Activated naive CD4-positive, alpha-beta T cell treated with anti-CD3 and anti-CD28 coated beads for 36 hours (primary cell): Measurements from ENCODE around the gene PHKB. TPM values are rescaled to one million over a fixed set of nuclear protein-coding genes. Genes with fewer than 3 reads are reported as not detected.
"Not testable (repeated sequence)": the region's sequence is repeated elsewhere in the genome, so short reads cannot be mapped to it uniquely, and the experiment has no call there.

Experiments
- CTCF ChIA-PET: fragments of 350-600 bp; sonication (Branson Sonifier 250); formaldehyde crosslinking; loops from one replicate; lab custom pipeline; 2021; ENCODE audit warnings: antibody characterized with exemption; lab: Charles Lee
- DNase-seq: peaks from one replicate; pipeline ENCODE4 v3.0.0-alpha.2; 2020
- H3K27ac Mint-ChIP-seq: one replicate; pipeline ENCODE4 v1.8.0; 2021; ENCODE audit warnings: mild to moderate bottlenecking, mixed read lengths
- H3K27me3 Mint-ChIP-seq: one replicate; pipeline ENCODE4 v1.8.0; 2021; ENCODE audit warnings: low read depth, mixed read lengths
- H3K36me3 Mint-ChIP-seq: one replicate; pipeline ENCODE4 v1.8.0; 2021; ENCODE audit warnings: low read depth, mixed read lengths
- H3K4me1 Mint-ChIP-seq: one replicate; pipeline ENCODE4 v1.8.0; 2021; ENCODE audit warnings: low read depth, mixed read lengths
- H3K4me3 Mint-ChIP-seq: one replicate; pipeline ENCODE4 v1.8.0; 2021; ENCODE audit warnings: mild to moderate bottlenecking, moderate library complexity, mixed read lengths
- H3K9me3 Mint-ChIP-seq: one replicate; pipeline ENCODE4 v1.8.0; 2021; ENCODE audit warnings: mixed read lengths
- intact Hi-C: fragments of 100-400 bp; cut with micrococcal nuclease; formaldehyde crosslinking; loops from one replicate; pipeline ENCODE4 v1.15.1; 2023
- total RNA-seq, 2 experiments: library from RNA; stranded (reverse); gene quantifications; one replicate each; pipeline ENCODE4 v1.2.3, GENCODE V29; 2021

PHKB gene
- total RNA-seq, 2 experiments from 2014 or later: 22.5 to 25.3 TPM

- H3K4me1 Mint-ChIP-seq: peaks cover 42% of the 10 kb centered on the region
- peaks cover 25% of the 10 kb centered on the region for H3K36me3 Mint-ChIP-seq
- no peak overlapping the region for H3K4me3 Mint-ChIP-seq
- no peak overlapping the region for H3K27ac Mint-ChIP-seq
- H3K9me3 Mint-ChIP-seq: no peaks in the 10 kb centered on the region
- H3K27me3 Mint-ChIP-seq: no peaks in the 10 kb centered on the region
- intact Hi-C loops: no loop called here
- CTCF ChIA-PET: no interaction called here
- no peak for DNase-seq
Measured at GRCh38 chr16:47458331-47458730, 2.8 kb upstream of the PHKB start.

- peaks cover 52% of the 10 kb centered on the region for H3K4me1 Mint-ChIP-seq
- peak overlapping the region; percentile 92 for H3K4me3 Mint-ChIP-seq
- H3K27ac Mint-ChIP-seq: peak overlapping the region; percentile 88
- peaks cover 17% of the 10 kb centered on the region for H3K36me3 Mint-ChIP-seq
- no peak for DNase-seq
- no peaks in the 10 kb centered on the region for H3K9me3 Mint-ChIP-seq
- H3K27me3 Mint-ChIP-seq: no peaks in the 10 kb centered on the region
- CTCF ChIA-PET: interaction anchor here (1.4 kb wide), 1 partner anchor 9 kb away, joined by 3 read pairs; no protein-coding TSS in a partner anchor
- intact Hi-C loops: loop anchor here (2.0 to 10.0 kb wide), 5 partner anchors 415 to 1173 kb away; partner anchors contain the start of genes DNAJA2, ORC6 and VPS35
Measured at GRCh38 chr16:47459603-47460002, 1.5 kb upstream of the PHKB start.

GRCh38 chr16:47460359-47460710 is 796 bp upstream of the PHKB start:
- CTCF ChIA-PET: interaction anchor here (1.4 kb wide), 1 partner anchor 10 kb away, joined by 3 read pairs; no protein-coding TSS in a partner anchor
- H3K27ac Mint-ChIP-seq: peak overlapping the region; percentile 88
- no peak for DNase-seq
- H3K36me3 Mint-ChIP-seq: peaks cover 13% of the 10 kb centered on the region
- no peaks in the 10 kb centered on the region for H3K27me3 Mint-ChIP-seq
- intact Hi-C loops: loop anchor here (2.0 to 10.0 kb wide), 5 partner anchors 416 to 1172 kb away; partner anchors contain the start of genes DNAJA2, ORC6 and VPS35
- H3K4me3 Mint-ChIP-seq: peak overlapping the region; percentile 92
- H3K9me3 Mint-ChIP-seq: no peaks in the 10 kb centered on the region
- H3K4me1 Mint-ChIP-seq: peaks cover 53% of the 10 kb centered on the region

GRCh38 chr16:47461598-47462266 is 601 bp downstream of the PHKB start:
- Mint-ChIP-seq H3K27ac (peak overlapping the region; percentile 88), H3K36me3 (peaks cover 10% of the 10 kb centered on the region), H3K27me3 (no peaks in the 10 kb centered on the region), H3K9me3 (no peaks in the 10 kb centered on the region), H3K4me1 (peaks cover 57% of the 10 kb centered on the region), H3K4me3 (peak overlapping the region; percentile 92)
- peak; percentile 26 for DNase-seq
- CTCF ChIA-PET: interaction anchor here (1.0 to 1.2 kb wide), 3 partner anchors 14 to 424 kb away, joined by 3 read pairs; partner anchors contain the start of gene NETO2
- intact Hi-C loops: loop anchor here (1.0 to 10.0 kb wide), 8 partner anchors 113 to 1171 kb away; partner anchors contain the start of genes DNAJA2, ORC6 and VPS35

- Mint-ChIP-seq H3K27ac (no peak overlapping the region), H3K9me3 (no peaks in the 10 kb centered on the region), H3K4me1 (peaks cover 49% of the 10 kb centered on the region), H3K27me3 (no peaks in the 10 kb centered on the region), H3K36me3 (peaks cover 4% of the 10 kb centered on the region), H3K4me3 (no peak overlapping the region)
- intact Hi-C loops: loop anchor here (5.0 to 10.0 kb wide), 3 partner anchors 419 to 1168 kb away; partner anchors contain the start of genes ORC6 and VPS35
- no peak for DNase-seq
- CTCF ChIA-PET: interaction anchor here (0.6 kb wide), 1 partner anchor 10 kb away, joined by 3 read pairs; no protein-coding TSS in a partner anchor
Measured at GRCh38 chr16:47463771-47464624, 2.9 kb downstream of the PHKB start.

- Mint-ChIP-seq H3K9me3 (no peaks in the 10 kb centered on the region), H3K27ac (no peak overlapping the region), H3K4me3 (no peak overlapping the region), H3K27me3 (no peaks in the 10 kb centered on the region), H3K4me1 (peaks cover 36% of the 10 kb centered on the region), H3K36me3 (peaks cover 3% of the 10 kb centered on the region)
- CTCF ChIA-PET: no interaction called here
- DNase-seq: no peak
- intact Hi-C loops: loop anchor here (10.0 kb wide), 2 partner anchors 421 to 781 kb away; partner anchors contain the start of genes ORC6 and VPS35
Measured at GRCh38 chr16:47465919-47466630, 4.9 kb downstream of the PHKB start.

GRCh38 chr16:47467501-47467900 is 6.4 kb downstream of the PHKB start:
- CTCF ChIA-PET: interaction anchor here (0.9 kb wide), 1 partner anchor 91 kb away, joined by 3 read pairs; no protein-coding TSS in a partner anchor
- peaks cover 29% of the 10 kb centered on the region for H3K4me1 Mint-ChIP-seq
- H3K4me3 Mint-ChIP-seq: no peak overlapping the region
- no peaks in the 10 kb centered on the region for H3K27me3 Mint-ChIP-seq
- no peak for DNase-seq
- intact Hi-C loops: loop anchor here (10.0 kb wide), 2 partner anchors 423 to 783 kb away; partner anchors contain the start of genes ORC6 and VPS35
- no peak overlapping the region for H3K27ac Mint-ChIP-seq
- H3K9me3 Mint-ChIP-seq: no peaks in the 10 kb centered on the region
- peaks cover 6% of the 10 kb centered on the region for H3K36me3 Mint-ChIP-seq

- CTCF ChIA-PET: interaction anchor here (1.1 to 1.6 kb wide), 2 partner anchors 31 to 414 kb away, joined by 3 read pairs; no protein-coding TSS in a partner anchor
- intact Hi-C loops: loop anchor here (10.0 kb wide), 2 partner anchors 423 to 783 kb away; partner anchors contain the start of genes ORC6 and VPS35
- H3K27me3 Mint-ChIP-seq, H3K36me3 Mint-ChIP-seq, H3K4me3 Mint-ChIP-seq, DNase-seq, H3K27ac Mint-ChIP-seq, H3K9me3 Mint-ChIP-seq: not testable (repeated sequence)
- H3K4me1 Mint-ChIP-seq: peaks cover 23% of the 10 kb centered on the region
Measured at GRCh38 chr16:47468070-47468689, 7.0 kb downstream of the PHKB start.

GRCh38 chr16:47469227-47469626 is 8.1 kb downstream of the PHKB start:
- Mint-ChIP-seq H3K9me3 (no peaks in the 10 kb centered on the region), H3K27ac (no peak overlapping the region), H3K36me3 (peaks cover 6% of the 10 kb centered on the region), H3K27me3 (no peaks in the 10 kb centered on the region), H3K4me1 (peaks cover 15% of the 10 kb centered on the region), H3K4me3 (no peak overlapping the region)
- DNase-seq: no peak
- intact Hi-C loops: loop anchor here (10.0 kb wide), 2 partner anchors 424 to 784 kb away; partner anchors contain the start of genes ORC6 and VPS35
- CTCF ChIA-PET: interaction anchor here (1.1 to 1.6 kb wide), 2 partner anchors 32 to 415 kb away, joined by 3 read pairs; no protein-coding TSS in a partner anchor

- no peaks in the 10 kb centered on the region for H3K27me3 Mint-ChIP-seq
- intact Hi-C loops: no loop called here
- no peaks in the 10 kb centered on the region for H3K9me3 Mint-ChIP-seq
- H3K36me3 Mint-ChIP-seq: peaks cover 6% of the 10 kb centered on the region
- peaks cover 10% of the 10 kb centered on the region for H3K4me1 Mint-ChIP-seq
- CTCF ChIA-PET: no interaction called here
- DNase-seq: no peak
- no peak overlapping the region for H3K27ac Mint-ChIP-seq
- H3K4me3 Mint-ChIP-seq: no peak overlapping the region
Measured at GRCh38 chr16:47470211-47470610, 9.1 kb downstream of the PHKB start.

- no peak overlapping the region for H3K27ac Mint-ChIP-seq
- intact Hi-C loops: no loop called here
- peaks cover 4% of the 10 kb centered on the region for H3K4me1 Mint-ChIP-seq
- H3K27me3 Mint-ChIP-seq: no peaks in the 10 kb centered on the region
- DNase-seq: no peak
- H3K9me3 Mint-ChIP-seq: no peaks in the 10 kb centered on the region
- H3K4me3 Mint-ChIP-seq: no peak overlapping the region
- peaks cover 6% of the 10 kb centered on the region for H3K36me3 Mint-ChIP-seq
- CTCF ChIA-PET: interaction anchor here (1.4 kb wide), 1 partner anchor 8 kb away, joined by 3 read pairs; no protein-coding TSS in a partner anchor
Measured at GRCh38 chr16:47470810-47471209, 9.7 kb downstream of the PHKB start.
